Germinal center (tissue), 1 donor: Measurements from ENCODE around the gene BACE1-AS.

ENCODE experiments used
- DNase-seq: peaks from one replicate; pipeline ENCODE4 v3.0.0; 2012; ENCODE audit warnings: mixed read lengths, low spot score

The BACE1-AS gene

GRCh38 chr11:117292616-117293015 is 1.5 kb downstream of the BACE1-AS start:
- no peak for DNase-seq

DNA sequence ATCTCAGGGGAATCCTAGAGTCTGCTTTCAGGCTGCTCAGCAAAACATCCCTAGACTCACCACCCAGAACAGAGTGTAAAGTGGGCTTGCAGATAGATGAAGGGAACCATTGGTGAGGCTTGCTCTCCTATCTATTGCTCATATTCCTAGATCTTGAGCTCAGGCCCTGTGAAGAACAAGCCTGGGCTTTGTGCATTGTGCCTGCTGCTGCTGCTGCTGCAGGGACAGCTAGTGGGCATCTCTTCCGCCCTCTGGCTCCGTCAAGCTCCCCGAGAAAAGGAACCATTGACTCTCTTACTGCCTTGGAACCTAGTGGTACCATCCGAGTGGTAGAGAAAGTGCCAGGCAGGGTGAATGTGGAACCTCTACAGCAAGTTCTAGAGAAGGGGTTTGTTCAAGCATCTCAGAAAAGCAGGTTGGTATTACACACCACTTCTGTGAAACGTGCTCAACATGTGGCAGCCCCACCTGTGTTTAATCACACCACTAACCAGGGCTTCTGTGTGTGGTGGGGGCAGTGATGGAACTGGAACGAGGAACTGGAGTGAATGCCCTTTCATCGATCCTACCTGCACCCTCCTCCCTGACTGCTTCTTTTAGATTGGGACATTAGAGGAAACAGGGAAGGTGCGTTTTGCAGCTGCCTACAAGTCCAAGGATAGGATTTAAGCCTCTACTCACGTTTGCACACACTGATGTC is 4.4 kb downstream of the BACE1-AS start:
- no peak for DNase-seq

DNA sequence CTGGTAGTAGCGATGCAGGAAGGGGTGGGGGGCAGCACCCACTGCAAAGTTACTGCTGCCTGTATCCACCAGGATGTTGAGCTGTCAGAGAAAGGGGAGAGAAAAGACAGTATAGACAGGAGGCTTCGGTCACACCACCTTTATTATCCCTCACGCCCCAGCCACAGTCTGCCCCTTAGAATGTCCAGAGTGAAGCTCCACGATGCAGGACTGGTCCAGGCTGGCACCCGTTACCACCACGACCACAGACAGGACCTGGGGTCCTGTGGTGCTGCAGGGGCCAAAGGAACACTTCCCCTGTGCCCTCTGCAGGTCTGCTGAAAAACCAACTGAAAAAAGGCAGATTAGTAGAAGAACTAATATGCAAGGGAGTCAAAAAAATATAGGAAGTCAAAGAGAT is 5.7 kb downstream of the BACE1-AS start:
- no peak for DNase-seq

- DNase-seq: no peak
These were observed 7.0 kb downstream of the BACE1-AS start for GRCh38 chr11:117298195-117298594.

GRCh38 chr11:117299351-117300282 is 8.5 kb downstream of the BACE1-AS start:
- DNase-seq: no peak

- no peak for DNase-seq
These were observed 9.1 kb downstream of the BACE1-AS start for GRCh38 chr11:117300283-117300663.

DNA sequence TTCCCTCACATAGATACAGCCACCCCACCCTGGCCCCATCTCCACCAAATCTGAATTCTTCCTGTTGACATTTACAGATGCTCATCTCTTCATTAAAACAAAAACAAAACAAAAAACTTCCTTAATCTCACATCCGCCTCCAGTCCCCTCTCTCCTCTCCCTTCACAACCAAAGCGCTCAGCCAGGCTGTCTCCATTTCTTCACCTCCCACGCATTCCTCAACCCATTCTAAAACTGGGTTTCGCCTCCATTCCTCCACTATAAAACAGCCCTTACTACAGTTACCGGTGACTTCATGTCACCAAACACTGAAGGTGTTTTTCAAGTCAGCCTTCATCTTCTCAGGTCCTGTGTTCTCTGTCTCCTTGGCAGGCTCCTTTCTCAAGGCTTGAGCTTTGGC is 9.6 kb downstream of the BACE1-AS start:
- no peak for DNase-seq

GRCh38 chr11:117302228-117302627 is 11.1 kb downstream of the BACE1-AS start:
- DNase-seq: no peak

GRCh38 chr11:117303101-117303500 is 12.0 kb downstream of the BACE1-AS start:
- no peak for DNase-seq

GRCh38 chr11:117303646-117304315 is 12.6 kb downstream of the BACE1-AS start:
- no peak for DNase-seq

DNA sequence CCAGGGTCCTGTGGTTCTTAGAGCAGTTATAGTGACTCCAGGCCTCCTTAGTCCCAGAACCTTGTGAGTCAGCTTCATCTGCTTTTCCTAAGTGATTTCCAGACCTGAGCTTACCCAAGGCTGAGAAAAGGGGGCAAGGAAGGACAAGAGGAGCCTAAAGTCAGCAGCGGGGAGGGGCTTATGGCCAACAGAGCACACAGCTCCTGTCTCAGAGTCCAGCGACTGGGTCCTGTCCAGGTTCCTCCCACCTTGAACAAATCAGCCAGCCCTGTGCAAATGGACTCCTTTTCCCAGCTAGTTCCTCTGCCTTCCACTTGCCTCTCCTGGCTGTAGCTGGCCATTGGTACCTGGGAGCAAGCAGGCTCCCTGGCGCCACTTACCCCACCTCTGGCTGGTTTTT is 14.0 kb downstream of the BACE1-AS start:
- DNase-seq: no peak

DNA sequence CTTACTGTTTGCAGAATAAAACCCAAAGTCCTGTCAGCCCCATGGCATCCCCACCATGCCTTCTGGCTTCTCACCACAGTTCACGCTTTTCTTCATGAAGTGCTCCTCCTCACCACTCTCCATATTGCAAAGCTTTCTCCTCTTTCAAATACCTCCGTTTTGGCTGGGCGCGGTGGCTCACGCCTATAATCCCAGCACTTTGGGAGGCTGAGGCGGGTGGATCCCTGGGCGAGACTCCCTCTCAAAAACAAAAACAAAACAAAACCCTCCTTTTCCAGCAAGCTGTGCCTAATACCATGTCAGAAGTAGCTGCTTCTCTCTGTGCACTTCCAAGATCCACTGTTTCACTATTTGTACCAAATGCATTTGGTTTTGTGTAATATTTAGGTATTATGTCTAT is 18.2 kb downstream of the BACE1-AS start:
- DNase-seq: no peak

DNA sequence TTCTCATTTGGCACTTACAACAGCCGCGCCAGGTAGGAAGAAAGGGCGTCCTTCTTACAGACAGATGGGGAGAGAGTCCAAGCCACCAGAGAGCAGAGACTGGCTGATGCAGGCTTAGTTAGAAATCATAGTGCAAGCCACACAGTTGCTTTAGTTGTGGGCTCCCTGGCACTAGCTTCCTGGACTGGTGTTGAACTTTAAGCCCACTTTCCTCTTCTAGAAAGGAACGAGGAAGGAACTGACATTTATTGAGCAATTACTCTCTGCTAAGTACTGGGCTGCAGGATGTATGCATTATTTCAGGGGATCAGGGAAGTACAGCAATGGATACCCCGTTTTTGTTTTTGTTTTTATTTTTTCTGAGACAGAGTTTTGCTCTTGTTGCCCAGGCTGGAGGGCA is 21.9 kb downstream of the BACE1-AS start:
- no peak for DNase-seq

- DNase-seq: no peak
These were observed 23.0 kb downstream of the BACE1-AS start for GRCh38 chr11:117313828-117314768.

- no peak for DNase-seq
These were observed 23.7 kb downstream of the BACE1-AS start for GRCh38 chr11:117314840-117315239.

DNA sequence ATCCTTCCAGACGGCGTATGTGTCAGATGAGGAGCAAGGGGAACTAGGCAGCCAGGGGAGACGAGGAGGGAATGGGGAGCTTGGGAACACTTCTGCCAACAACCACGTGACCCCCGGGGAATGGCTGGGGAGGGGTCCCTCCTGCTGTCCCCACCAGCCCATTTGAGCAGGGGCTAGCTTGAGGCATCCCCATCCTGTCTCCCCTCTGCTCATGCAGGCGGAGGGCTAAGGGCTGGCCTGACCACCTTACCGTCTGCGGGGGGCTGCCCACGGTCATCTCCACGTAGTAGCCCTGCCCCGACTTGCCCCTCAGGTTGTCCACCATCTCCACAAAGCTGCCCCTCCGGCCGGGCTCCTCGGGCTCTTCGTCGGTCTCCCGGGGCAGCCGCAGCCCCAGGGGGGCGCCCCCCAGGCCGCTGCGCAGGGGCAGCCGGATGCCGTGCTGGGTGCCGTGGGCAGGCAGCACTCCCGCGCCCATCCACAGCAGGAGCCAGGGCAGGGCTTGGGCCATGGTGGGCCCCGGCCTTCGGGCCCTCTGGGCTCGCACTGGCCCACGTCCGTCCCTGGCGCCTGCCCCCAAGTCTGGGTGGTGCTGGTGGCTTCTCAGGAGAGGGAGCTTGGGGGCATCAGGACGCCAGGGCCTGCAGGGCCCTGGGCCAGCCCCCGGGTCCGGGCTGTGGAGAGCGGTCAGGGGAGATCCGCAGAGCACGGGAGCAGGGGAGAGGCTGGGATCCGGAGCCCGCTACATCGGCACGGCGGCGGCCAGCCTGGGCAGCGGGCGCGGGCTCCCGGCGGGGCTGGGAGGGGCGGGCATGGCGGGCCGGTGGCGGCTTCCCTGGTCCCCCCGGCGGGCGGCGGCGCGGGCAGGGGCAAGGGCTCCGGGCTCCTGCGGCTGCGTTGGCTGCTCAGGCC is 24.4 kb downstream of the BACE1-AS start:
- peak; percentile 19 for DNase-seq

- DNase-seq: no peak
These were observed 25.2 kb downstream of the BACE1-AS start, which contains the start of gene BACE1 for GRCh38 chr11:117316197-117316961. Gene BACE1 (minus strand): TSS chr11:117316256. CDS start chr11:117315795, 461 bp downstream.

DNA sequence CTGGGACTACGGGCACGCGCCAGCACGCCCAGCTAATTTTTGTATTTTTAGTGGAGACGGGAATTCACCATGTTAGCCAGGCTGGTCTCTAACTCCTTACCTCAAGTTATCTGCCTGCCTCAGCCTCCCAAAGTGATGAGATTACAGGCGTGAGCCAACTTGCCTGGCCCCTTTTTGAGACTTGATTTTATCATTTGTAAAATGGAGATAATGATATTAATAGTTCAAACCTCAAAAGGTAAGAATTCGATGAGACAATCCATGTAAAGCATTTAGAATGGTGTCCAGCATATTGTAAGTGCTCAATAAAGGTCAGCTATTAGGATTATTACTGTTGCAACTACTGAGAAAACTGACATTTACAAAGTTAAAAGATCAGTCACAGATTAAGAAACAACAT is 27.6 kb downstream of the BACE1-AS start:
- no peak for DNase-seq

- no peak for DNase-seq
These were observed 28.2 kb downstream of the BACE1-AS start for GRCh38 chr11:117319214-117319840.
